ENCODE data around the gene MORC3. TPM values are rescaled to one million over a fixed set of nuclear protein-coding genes. Genes with fewer than 3 reads are reported as not detected.

Gene MORC3
- total and polyA plus RNA-seq, 9 of the 15 experiments (the other 6 are each of a cell fraction or from before 2014, with no cell fraction given) = 12.7 to 53.7 (median 36.0) TPM

GRCh38 chr21:36403713-36404112 lies 83.7 kb downstream of the MORC3 start:
- intact Hi-C loops (cut with micrococcal nuclease) (no loop called here), in situ Hi-C loops (cut with MboI) (no loop called here)
- H4K20me1 ChIP-seq (replicated peaks; ENCODE audit: control insufficient read depth, insufficient read depth, low read length) = 0 out of 2 replicates have a peak, but pooled peaks cover 5% of the 10 kb centered on the region
- FAIRE-seq = no peak
- H3K9ac ChIP-seq (ENCODE audit: insufficient read depth in 1 of 2, low read depth in 2 of 2, low read length in 2 of 2) = no peak overlapping the region
- H3K36me3 ChIP-seq (ENCODE audit: control insufficient read depth, insufficient read depth, low read length) = peaks cover 63% of the 10 kb centered on the region
- H2AFZ ChIP-seq (ENCODE audit: low read depth, low read length) = no peak overlapping the region
- no peaks in the 10 kb centered on the region for H3K9me3 ChIP-seq (replicated peaks; ENCODE audit: control insufficient read depth, insufficient read depth, low read depth, low read length)
- H3K9me1 ChIP-seq (ENCODE audit: control insufficient read depth, insufficient read depth, low read length) = no peaks in the 10 kb centered on the region
- no peaks in the 10 kb centered on the region for H3K4me1 ChIP-seq (replicated peaks in 1 of 2; ENCODE audit: control insufficient read depth in 2 of 2, insufficient read depth in 2 of 2, low read length in 2 of 2)
- TF ChIP-seq ZSCAN32 (CRISPR knock-in tag; IDR thresholded peaks at IDR 0.05) = no peak
- no peak for TF ChIP-seq L3MBTL2 (IDR thresholded peaks at IDR 0.05)
- no peak for DNase-seq (ENCODE audit: extremely low read depth in 1 of 4, low spot score in 3 of 4)
- 90% methylated on average over 5 of the region's 5 CpGs for WGBS (ENCODE audit: insufficient coverage, low coverage, missing lambda C conversion rate)
- ATAC-seq = 0 out of 3 replicates have a peak, but pooled peaks have one; percentile 26
- H3K79me2 ChIP-seq (ENCODE audit: control insufficient read depth, insufficient read depth, low read length) = no peaks in the 10 kb centered on the region
- no peak overlapping the region for H3K4me2 ChIP-seq (ENCODE audit: insufficient read depth, low read length)
- no peak overlapping the region for H3K4me3 ChIP-seq
- no TSS peak for BruUV-seq (replicated peaks)
- no peaks in the 10 kb centered on the region; a peak in 1 of 5 replicates for H3K27me3 ChIP-seq (ENCODE audit: control insufficient read depth in 2 of 2, insufficient read depth in 2 of 2, low read length in 2 of 2)
- POLR2A ChIA-PET = no interaction called here
- no peak overlapping the region for H3K27ac ChIP-seq (ENCODE audit: extremely low read depth, low read depth, low read length)
- CTCF ChIA-PET (ENCODE audit: low intra/inter-chr PET ratio) = interaction anchor here (0.6 kb wide), 1 partner anchor 101 kb away, joined by 3 read pairs; no protein-coding TSS in a partner anchor

- no peak for FAIRE-seq
- in situ Hi-C loops (cut with MboI) = no loop called here
- CTCF ChIA-PET (ENCODE audit: low intra/inter-chr PET ratio) = no interaction called here
- TF ChIP-seq HSF4 (CRISPR knock-in tag; IDR thresholded peaks at IDR 0.05; ENCODE audit: borderline replicate concordance) = no peak
- no peak for TF ChIP-seq KHSRP (IDR thresholded peaks at IDR 0.05)
- no peak for TF ChIP-seq SNIP1 (IDR thresholded peaks at IDR 0.05; ENCODE audit: low read depth)
- TF ChIP-seq, protein P1, sequence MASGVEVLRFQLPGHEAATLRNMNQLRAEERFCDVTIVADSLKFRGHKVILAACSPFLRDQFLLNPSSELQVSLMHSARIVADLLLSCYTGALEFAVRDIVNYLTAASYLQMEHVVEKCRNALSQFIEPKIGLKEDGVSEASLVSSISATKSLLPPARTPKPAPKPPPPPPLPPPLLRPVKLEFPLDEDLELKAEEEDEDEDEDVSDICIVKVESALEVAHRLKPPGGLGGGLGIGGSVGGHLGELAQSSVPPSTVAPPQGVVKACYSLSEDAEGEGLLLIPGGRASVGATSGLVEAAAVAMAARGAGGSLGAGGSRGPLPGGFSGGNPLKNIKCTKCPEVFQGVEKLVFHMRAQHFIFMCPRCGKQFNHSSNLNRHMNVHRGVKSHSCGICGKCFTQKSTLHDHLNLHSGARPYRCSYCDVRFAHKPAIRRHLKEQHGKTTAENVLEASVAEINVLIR (CRISPR knock-in tag; IDR thresholded peaks at IDR 0.05) = no peak
- TF ChIP-seq SLC30A9 (CRISPR knock-in tag; IDR thresholded peaks at IDR 0.05) = no peak
- no peak for TF ChIP-seq MEF2D (tag; conservative IDR thresholded peaks at IDR 0.05; ENCODE audit: low read depth)
- TF ChIP-seq ZNF175 (CRISPR knock-in tag; IDR thresholded peaks at IDR 0.05; ENCODE audit: low read depth) = no peak
- no peak for TF ChIP-seq PTTG1 (tag; IDR thresholded peaks at IDR 0.05; ENCODE audit: low read depth)
- TF ChIP-seq HNRNPH1 (optimal IDR thresholded peaks at IDR 0.05; ENCODE audit: low read depth, low read length) = no peak
- TF ChIP-seq CBFA2T3 (IDR thresholded peaks at IDR 0.05) = no peak
- no peak for TF ChIP-seq KLF16 (IDR thresholded peaks at IDR 0.05)
- TF ChIP-seq ETS1 (conservative IDR thresholded peaks at IDR 0.05; ENCODE audit: control insufficient read depth, low read depth, low read length) = no peak
- TF ChIP-seq NCOA6 (IDR thresholded peaks at IDR 0.05) = no peak
- no peak for TF ChIP-seq ASH1L (IDR thresholded peaks at IDR 0.05; ENCODE audit: borderline replicate concordance, low read depth, partially characterized antibody)
Observed at GRCh38 chr21:36408568-36408967, 88.6 kb downstream of the MORC3 start.

More at GRCh38 chr21:36408568-36408967, 88.6 kb downstream of the MORC3 start:
- ATAC-seq (no peak), DNase-seq (ENCODE audit: extremely low read depth in 1 of 4, low spot score in 3 of 4) (no peak)
- no peaks in the 10 kb centered on the region for H3K9me1 ChIP-seq (ENCODE audit: control insufficient read depth, insufficient read depth, low read length)
- POLR2A ChIA-PET = no interaction called here
- no peak overlapping the region for H3K27ac ChIP-seq (ENCODE audit: extremely low read depth, low read depth, low read length)
- H3K27me3 ChIP-seq (ENCODE audit: control insufficient read depth in 2 of 2, insufficient read depth in 2 of 2, low read length in 2 of 2) = no peaks in the 10 kb centered on the region
- H4K20me1 ChIP-seq (replicated peaks; ENCODE audit: control insufficient read depth, insufficient read depth, low read length) = 0 out of 2 replicates have a peak, but pooled peaks cover 5% of the 10 kb centered on the region
- H2AFZ ChIP-seq (ENCODE audit: low read depth, low read length) = no peak overlapping the region
- BruUV-seq (replicated peaks) = no TSS peak
- intact Hi-C loops (cut with micrococcal nuclease) = no loop called here
- H3K9me3 ChIP-seq (replicated peaks; ENCODE audit: control insufficient read depth, insufficient read depth, low read depth, low read length) = no peaks in the 10 kb centered on the region
- WGBS (ENCODE audit: insufficient coverage, low coverage, missing lambda C conversion rate) = 93% methylated on average over 6 of the region's 6 CpGs
- no peak overlapping the region for H3K4me3 ChIP-seq
- no peak overlapping the region for H3K4me2 ChIP-seq (ENCODE audit: insufficient read depth, low read length)
- H3K79me2 ChIP-seq (ENCODE audit: control insufficient read depth, insufficient read depth, low read length) = no peaks in the 10 kb centered on the region
- H3K36me3 ChIP-seq (ENCODE audit: control insufficient read depth, insufficient read depth, low read length) = peaks cover 65% of the 10 kb centered on the region
- H3K9ac ChIP-seq (ENCODE audit: insufficient read depth in 1 of 2, low read depth in 2 of 2, low read length in 2 of 2) = no peak overlapping the region
- no peaks in the 10 kb centered on the region for H3K4me1 ChIP-seq (replicated peaks in 1 of 2; ENCODE audit: control insufficient read depth in 2 of 2, insufficient read depth in 2 of 2, low read length in 2 of 2)
